ENCODE results near the gene MTHFD1L. TPM values are rescaled to one million over a fixed set of nuclear protein-coding genes. Genes with fewer than 3 reads are reported as not detected.

MTHFD1L gene
- total RNA-seq, 6 experiments from 2014 or later: 67.5 to 88.7 (median 80.9) TPM

DNA sequence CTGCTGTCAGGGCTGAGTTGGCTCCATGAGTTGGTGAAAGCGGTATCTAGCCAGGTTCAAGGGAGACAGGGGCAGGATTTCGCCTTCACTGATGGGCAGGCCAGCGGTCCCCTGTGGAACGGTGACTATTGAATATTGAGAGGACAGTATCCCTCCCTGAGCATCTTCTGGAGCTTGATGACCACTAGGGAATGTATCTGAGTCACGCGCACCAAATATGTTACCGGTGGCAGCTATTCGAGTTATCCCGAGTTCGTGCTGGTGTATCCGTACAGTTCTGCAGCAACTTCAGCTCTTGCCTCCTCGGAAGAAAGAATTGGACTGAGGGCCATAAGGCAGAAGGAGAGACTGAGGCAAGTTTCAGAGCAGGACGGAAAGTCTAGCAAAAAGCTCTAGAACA is 24.8 kb downstream of the MTHFD1L start:
- Mint-ChIP-seq H3K4me3 (no peak overlapping the region), H3K27me3 (ENCODE audit: insufficient read depth) (no peaks in the 10 kb centered on the region; the same call in 1 of the 2 replicates)

DNA sequence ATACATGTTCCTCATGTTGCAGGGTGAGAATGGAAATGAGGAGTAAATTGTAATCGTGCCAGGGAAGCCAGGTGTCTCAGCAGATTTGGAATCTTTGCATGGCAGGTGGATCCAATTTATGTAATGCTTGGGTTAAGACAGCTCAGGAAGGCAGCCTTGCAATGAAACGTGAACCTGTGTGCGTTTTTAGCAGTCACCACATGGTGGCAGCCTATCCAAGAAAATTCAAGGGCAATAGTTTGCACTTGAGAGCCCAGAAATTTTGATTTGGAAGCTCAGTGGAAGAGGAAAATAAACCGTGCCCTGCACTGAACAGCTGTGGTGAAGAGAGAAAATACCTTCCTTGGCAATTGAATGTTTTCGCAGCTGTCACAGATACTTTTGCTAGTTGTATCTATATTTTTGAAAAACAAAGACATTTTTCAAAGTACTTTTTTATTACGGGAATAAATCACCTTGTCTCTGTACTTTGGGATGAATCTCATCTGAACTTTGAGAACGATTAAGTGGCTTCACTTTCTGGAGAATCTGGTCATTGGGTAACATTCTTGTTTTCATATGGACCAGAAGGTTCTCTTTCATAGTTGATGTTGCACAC is 26.5 kb downstream of the MTHFD1L start:
- no peaks in the 10 kb centered on the region for H3K9me3 Mint-ChIP-seq
- peaks cover 40% of the 10 kb centered on the region for H3K36me3 Mint-ChIP-seq (ENCODE audit: low read depth)
- H3K27ac Mint-ChIP-seq: peak overlapping the region; percentile 0; the same call in 1 of the 2 replicates
- peak; percentile 66 for DNase-seq
- peaks cover 35% of the 10 kb centered on the region for H3K4me1 Mint-ChIP-seq (ENCODE audit: low read depth)
- TF ChIP-seq, protein P1, sequence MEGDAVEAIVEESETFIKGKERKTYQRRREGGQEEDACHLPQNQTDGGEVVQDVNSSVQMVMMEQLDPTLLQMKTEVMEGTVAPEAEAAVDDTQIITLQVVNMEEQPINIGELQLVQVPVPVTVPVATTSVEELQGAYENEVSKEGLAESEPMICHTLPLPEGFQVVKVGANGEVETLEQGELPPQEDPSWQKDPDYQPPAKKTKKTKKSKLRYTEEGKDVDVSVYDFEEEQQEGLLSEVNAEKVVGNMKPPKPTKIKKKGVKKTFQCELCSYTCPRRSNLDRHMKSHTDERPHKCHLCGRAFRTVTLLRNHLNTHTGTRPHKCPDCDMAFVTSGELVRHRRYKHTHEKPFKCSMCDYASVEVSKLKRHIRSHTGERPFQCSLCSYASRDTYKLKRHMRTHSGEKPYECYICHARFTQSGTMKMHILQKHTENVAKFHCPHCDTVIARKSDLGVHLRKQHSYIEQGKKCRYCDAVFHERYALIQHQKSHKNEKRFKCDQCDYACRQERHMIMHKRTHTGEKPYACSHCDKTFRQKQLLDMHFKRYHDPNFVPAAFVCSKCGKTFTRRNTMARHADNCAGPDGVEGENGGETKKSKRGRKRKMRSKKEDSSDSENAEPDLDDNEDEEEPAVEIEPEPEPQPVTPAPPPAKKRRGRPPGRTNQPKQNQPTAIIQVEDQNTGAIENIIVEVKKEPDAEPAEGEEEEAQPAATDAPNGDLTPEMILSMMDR (IDR thresholded peaks at IDR 0.05): peak; percentile 91
- peaks cover 2% of the 10 kb centered on the region for H3K27me3 Mint-ChIP-seq (ENCODE audit: insufficient read depth)
- no peak overlapping the region for H3K4me3 Mint-ChIP-seq

More for the DNA sequence above, 24.8 kb downstream of the MTHFD1L start:
- DNase-seq: no peak
- Mint-ChIP-seq H3K4me1 (ENCODE audit: low read depth) (peaks cover 32% of the 10 kb centered on the region), H3K27ac (no peak overlapping the region), H3K36me3 (ENCODE audit: low read depth) (peaks cover 40% of the 10 kb centered on the region), H3K9me3 (no peaks in the 10 kb centered on the region)
- TF ChIP-seq, protein P1 (IDR thresholded peaks at IDR 0.05): no peak

DNA sequence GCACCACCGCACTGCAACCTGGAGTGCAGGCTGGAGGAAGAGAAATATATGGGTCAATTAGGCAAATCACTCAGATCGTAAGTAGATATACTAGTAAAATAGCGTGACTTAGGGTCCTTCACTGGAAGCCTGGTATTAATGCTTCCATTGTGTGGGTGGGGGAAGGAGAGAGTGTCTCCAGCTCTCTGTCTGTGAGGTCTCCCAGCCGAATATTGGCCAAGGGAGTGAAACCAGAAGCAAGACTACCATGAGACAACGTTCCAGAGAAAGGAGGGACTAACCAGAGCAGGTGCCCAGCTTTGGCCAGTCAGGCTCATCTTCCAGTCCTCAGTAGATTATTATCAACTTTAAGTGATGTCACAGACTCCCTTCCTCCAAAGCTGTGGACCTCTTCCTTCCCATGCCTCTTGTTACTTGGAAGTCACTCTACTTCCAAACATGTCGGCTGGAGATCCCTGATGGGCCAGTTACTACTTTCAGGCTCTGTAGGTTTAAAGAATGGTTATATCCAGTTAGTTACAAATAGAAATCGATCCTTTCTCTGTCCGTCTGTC is 28.8 kb downstream of the MTHFD1L start:
- H3K9me3 Mint-ChIP-seq: no peaks in the 10 kb centered on the region
- H3K27me3 Mint-ChIP-seq (ENCODE audit: insufficient read depth): peaks cover 3% of the 10 kb centered on the region
- peak overlapping the region; percentile 72 for H3K27ac Mint-ChIP-seq
- TF ChIP-seq, protein P1 (IDR thresholded peaks at IDR 0.05): no peak
- H3K4me1 Mint-ChIP-seq (ENCODE audit: low read depth): peaks cover 48% of the 10 kb centered on the region
- peaks cover 30% of the 10 kb centered on the region for H3K36me3 Mint-ChIP-seq (ENCODE audit: low read depth)
- H3K4me3 Mint-ChIP-seq: no peak overlapping the region
- no peak for DNase-seq

DNA sequence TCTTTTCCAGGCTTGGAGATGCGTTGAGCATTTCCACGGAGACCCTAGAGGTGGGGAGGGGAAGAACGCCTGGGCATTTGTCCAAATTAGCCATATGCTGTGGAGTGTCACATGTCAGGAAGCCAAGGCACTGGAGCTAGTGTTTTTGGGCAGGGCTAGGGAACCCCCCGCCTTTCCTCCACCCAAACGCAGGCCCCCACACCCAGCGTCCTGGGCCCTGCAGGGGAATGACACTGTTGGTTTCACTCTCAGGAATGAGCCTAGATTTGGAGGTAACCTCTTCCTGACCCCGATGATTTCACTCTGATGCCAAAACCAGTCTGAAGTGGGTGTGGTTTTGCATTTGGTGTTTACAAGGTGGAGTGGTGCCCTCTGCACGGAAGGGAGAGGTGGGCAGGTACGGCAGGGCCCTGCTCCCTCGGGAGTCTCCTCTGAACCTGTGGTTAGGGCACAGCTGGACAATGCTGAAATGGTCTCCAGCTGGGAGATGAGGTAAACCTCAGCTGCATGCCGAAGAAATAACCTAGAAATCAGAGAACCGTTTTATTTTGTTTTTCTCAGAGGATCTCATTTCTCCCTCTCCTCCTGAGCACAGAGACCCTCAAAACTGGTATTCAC is 29.5 kb downstream of the MTHFD1L start:
- Mint-ChIP-seq H3K9me3 (no peaks in the 10 kb centered on the region), H3K27ac (peak overlapping the region; percentile 72), H3K27me3 (ENCODE audit: insufficient read depth) (peaks cover 3% of the 10 kb centered on the region), H3K4me1 (ENCODE audit: low read depth) (peaks cover 55% of the 10 kb centered on the region), H3K4me3 (no peak overlapping the region; the same call in 1 of the 2 replicates), H3K36me3 (ENCODE audit: low read depth) (peaks cover 30% of the 10 kb centered on the region)
- TF ChIP-seq, protein P1 (IDR thresholded peaks at IDR 0.05): peak; percentile 35; the same call in 1 of the 2 replicates
- no peak for DNase-seq

DNA sequence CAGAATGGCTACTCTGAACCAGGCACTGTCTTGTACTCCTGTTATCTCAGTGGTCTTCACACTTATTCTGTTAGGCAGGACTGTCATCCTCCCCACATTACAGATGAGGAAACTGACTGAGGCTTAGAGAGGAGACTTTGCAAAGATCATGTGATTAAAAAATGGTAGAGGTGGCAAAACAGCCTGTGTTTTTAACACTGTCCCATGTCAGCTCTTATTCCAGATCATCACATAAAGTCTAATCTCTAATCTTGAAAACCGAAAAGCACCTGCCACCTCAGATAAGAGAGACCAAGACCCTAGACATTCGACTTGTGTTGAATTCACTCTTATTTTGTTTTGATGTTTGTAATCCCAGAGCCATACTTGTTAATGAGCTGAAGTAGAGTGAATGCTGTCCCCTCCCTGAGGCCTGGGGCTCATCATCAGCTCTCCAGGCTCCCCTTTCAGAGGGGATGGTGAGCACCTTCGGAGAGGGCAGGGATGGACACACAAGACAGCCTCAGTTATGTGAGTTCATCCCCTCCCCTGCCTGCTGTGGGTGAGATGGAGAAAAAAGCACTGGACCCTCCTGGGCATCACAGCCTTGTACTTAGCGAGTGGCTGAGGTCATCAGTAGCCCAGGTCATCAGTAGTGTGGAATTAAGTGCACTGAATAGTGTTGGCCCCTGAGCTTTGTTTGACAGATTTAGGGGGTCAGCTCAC is 30.6 kb downstream of the MTHFD1L start:
- H3K9me3 Mint-ChIP-seq: no peaks in the 10 kb centered on the region
- no peak for DNase-seq
- TF ChIP-seq, protein P1 (IDR thresholded peaks at IDR 0.05): no peak
- peaks cover 27% of the 10 kb centered on the region for H3K36me3 Mint-ChIP-seq (ENCODE audit: low read depth)
- H3K27me3 Mint-ChIP-seq (ENCODE audit: insufficient read depth): peaks cover 3% of the 10 kb centered on the region
- H3K4me1 Mint-ChIP-seq (ENCODE audit: low read depth): peaks cover 60% of the 10 kb centered on the region
- no peak overlapping the region for H3K4me3 Mint-ChIP-seq
- no peak overlapping the region for H3K27ac Mint-ChIP-seq
